ENCODE results near the gene PROM1.

DNA sequence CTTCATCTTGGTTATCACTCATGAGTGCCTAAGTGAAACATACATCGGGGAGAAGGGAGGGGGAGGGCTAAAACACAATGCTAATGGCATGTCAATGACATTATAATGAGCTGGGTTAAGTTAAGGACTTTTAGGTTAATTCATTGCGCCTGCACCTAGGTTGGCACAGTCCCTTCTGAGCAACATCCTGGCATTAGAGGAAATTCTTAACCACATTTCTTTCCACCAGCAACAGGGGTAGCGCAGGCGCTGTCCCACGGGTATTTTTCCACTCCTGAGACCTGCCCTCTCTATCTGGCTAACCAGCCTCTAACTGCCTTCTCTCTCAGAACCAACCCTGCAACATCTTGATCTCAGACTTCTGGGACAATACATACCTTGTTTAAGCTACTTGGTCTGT lies 39.0 kb upstream of the PROM1 start:
- TF ChIP-seq CTCF (IDR thresholded peaks at IDR 0.05; ENCODE audit: low read length) (no peak), EZH2 (IDR thresholded peaks at IDR 0.05; ENCODE audit: borderline replicate concordance, low read length) (no peak)

Measured in OCI-LY1 (cell line).